Caki2 (cell line): Measurements from ENCODE around the gene CNTNAP2. TPM values are rescaled to one million over a fixed set of nuclear protein-coding genes. Genes with fewer than 3 reads are reported as not detected.

Source experiments
- DNase-seq: peaks from one replicate; pipeline ENCODE4 v3.0.0-alpha.2; 2015; ENCODE audit warnings: low read depth
- in situ Hi-C: cut with HindIII; loops from 2 replicates; pipeline ENCODE4 v1.10.0; 2016; ENCODE audit warnings: low sequenced_read_pairs, low pct_unique_long_range_greater_than_20kb, mixed read lengths
- total RNA-seq: library from RNA; depleted of rRNA; stranded (reverse); fragments of >200 nt; shearing (Covaris generic); gene quantifications from 2 replicates; pipeline ENCODE4 v1.2.3, GENCODE V29; 2014; ENCODE audit warnings: low replicate concordance

The CNTNAP2 gene
- total RNA-seq, 1 experiment from 2014 or later = not detected

DNA sequence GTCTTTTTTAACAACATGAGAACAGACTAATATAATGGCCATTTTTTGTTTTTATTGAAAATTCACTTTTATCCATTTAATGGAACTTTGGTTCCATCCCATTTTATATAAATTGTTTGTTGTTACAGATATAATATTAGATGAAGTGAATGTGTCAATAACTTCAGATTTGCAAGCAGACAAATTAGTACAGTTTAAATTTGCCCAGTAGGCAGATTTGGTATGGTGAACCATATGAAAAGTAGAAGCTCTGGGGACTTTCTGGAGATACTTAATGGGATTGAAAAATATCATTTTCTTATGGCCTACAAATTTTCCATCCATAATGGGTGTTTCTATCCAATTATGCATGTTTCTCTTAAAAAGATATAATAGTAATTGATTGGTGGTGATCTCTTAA is 1277.7 kb downstream of the CNTNAP2 start:
- in situ Hi-C loops = no loop called here
- DNase-seq = no peak

DNA sequence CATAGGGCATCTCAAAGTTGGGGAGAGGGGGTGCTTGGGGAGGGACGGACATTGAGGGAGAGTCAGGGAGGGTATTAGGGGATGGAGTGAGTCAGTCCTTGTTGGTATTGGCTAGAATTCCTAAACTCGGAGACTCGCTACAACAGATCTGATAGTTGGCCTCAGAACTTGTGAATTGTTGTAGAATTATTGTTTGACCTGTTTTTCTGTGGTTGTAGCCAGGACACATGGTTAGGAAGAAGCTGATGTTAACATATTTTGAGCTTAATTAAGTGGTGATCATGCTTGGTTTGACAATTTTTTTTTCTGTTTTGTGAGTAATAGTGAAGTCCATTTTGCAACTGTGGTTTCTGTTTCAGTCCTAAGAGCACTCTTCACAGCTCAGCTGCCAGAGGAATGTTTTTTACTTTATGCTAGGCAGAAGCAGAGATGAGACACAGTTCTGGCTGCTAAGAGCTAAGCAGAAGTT is 1283.7 kb downstream of the CNTNAP2 start:
- in situ Hi-C loops = no loop called here
- peak; percentile 1 for DNase-seq

DNA sequence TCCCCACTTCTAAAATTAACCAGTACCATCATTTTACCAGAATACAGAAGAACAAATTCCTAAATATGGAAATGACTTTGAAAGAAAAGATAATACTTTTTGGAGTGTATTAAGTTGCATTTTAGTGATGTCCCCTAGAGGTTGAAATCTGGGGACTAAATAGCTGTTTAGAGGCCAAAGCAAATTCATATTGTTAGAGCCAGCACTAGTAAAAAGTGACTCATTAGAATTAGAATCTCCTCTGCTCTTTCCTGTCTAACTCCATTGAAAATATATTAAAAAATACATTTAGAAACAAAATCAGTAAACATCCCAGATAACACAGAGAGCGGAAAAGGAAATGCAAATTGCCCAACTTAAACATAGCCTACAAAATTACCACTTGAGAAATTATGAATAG is 1284.3 kb downstream of the CNTNAP2 start:
- DNase-seq = no peak
- in situ Hi-C loops = no loop called here

DNA sequence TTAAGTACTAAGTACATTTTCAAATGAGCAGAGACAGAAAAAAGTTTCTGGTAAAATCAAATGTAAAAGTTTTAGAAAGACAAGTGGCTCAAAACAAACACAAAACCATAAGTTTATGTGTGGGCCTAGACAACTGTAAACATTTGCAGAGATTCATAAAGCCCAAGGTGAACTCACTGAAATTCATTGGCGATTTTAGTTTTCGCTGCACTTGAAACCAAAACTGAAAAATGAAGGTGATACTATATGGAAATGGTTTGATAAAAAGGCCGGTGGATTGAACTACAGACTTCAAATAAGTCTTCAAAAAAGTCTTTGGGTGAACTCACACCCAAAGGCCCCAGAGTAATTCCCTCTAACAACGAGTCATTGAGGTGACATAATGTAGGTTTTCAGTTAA is 1289.0 kb downstream of the CNTNAP2 start:
- no peak for DNase-seq
- in situ Hi-C loops = no loop called here

DNA sequence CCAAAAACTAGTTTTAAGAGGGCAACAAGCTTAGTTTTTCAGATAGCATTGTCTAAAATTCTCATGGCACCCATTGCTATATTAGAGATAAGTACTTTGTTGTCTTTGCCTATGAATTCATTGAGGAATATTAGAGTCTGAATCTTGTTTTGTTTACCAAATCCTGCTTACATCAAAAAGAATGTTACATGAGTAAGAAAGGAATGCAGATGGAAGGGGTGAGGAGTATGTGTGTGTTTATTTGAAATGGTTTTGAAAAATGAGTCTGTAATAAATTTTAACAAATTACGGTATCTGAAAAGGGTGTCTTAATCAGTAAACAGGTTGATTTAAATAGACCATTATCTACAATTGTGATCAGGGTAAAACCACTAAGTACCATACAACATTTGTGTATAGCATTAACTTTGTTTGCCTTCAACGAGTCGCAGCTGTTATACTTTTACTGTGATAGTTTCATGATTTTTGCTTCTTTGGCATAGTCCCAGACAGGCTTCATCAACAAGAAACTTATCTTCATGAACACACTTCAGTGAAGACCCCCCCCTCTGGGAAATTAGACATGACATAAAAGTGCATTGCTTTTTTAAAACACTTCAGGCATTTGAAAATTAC is 1290.0 kb downstream of the CNTNAP2 start:
- in situ Hi-C loops = no loop called here
- no peak for DNase-seq

DNA sequence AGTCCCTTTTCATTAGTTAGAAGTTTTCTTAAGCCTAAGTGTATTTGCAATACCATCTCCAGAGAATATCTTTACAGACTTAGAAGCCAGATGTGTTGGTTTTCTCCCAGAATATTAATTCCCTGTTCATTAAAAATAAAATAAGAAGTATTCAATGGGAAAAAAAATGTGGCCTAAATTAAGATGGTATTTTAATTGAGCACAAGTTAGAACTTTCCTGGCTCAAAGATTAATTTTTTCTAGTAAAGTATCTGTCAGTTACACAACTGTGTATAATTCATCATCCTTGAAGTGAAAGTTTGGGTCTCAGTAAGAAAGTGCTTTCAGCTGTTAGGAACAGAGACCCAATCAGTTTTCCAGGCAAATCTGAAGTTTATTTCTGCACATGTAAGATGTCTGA is 1294.5 kb downstream of the CNTNAP2 start:
- in situ Hi-C loops = no loop called here
- no peak for DNase-seq

DNA sequence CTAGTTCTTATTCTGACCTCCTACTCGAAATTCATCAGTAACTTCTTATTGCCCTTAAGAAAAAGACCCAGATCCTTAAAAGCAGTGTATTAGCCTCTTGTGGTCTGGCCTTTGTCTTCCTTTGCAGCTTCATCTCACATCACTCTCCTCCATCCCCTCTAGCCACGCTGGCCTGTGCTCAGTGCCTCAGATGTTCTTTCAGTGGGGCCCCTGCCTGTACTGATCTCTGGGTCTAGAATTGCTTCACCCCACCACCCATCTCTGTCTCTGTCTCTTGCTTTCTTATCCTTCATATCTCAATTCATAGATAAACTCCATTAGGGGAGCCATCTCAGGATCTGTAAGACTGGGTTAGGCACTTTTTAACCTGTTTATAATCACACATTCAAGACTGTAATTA is 1295.5 kb downstream of the CNTNAP2 start:
- DNase-seq = no peak
- in situ Hi-C loops = no loop called here

DNA sequence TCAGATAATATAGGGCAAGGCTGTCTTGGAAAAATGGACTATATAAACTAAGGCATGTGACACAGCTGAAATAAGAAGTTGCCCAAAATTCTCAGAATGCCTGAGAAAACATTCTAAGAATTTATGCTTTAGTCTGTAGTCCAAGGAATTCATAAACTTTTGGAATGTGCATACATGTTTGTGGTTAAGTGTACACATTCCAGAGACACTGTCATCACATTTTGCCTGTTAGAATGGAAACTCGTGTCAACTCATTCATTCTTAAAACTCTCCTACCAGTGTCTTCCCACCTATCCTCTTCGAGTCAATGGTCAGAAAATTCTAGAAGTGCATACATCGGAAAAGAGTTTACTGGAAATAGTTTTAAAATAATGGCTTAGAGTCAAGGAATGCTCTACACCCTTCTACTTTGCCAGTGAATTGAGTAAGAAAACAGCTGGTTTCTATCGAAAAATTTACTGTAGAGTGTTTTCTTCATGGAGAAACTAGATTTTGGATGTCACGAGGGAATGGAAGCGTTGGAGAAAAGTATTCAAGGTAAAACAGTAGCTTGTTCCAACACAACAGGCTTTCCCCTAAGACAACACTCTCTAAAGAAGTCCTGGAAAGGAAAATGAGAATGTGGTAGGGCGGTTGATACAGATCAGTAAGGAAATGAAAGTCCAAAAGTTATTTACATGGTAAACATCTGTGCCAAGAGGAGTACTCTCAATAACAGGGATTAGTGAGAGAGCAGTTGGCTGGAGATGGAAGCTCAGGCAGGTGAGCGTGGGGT is 1296.4 kb downstream of the CNTNAP2 start:
- in situ Hi-C loops = no loop called here
- peak; percentile 15 for DNase-seq

DNA sequence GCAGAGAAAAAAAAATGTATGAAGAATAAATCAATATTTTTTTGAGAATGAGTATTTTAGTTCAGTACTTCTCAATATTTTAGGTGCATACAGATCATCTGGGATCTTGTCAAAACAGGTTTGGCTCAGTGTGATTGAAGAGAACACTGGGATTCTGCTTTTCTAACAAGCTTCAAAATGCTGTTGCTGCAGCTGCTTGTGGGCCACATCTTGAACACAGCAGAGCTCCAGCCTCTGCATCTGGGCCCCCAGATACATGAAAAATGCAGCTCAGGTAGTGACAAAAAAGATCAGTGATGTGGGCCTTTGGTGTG is 1296.9 kb downstream of the CNTNAP2 start:
- in situ Hi-C loops = no loop called here
- no peak for DNase-seq

DNA sequence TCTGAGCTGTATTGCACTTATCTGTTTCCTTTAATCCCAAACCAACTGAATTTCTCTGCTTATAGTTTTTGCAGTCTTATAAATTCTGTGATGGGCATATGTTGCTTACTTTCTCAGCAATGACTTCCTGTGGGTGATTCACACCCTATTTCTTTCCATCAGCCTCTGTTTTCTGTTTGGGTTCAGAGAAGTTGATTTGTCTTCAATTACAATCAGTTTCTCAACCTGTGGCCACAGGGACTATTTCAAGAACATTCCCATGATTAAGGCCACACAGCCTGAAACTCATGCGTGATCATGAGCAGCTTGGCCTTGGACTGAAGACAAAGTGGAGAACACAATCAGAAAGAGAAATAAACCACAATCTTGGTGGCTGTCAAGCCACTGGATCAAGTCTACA is 1299.4 kb downstream of the CNTNAP2 start:
- in situ Hi-C loops = no loop called here

DNA sequence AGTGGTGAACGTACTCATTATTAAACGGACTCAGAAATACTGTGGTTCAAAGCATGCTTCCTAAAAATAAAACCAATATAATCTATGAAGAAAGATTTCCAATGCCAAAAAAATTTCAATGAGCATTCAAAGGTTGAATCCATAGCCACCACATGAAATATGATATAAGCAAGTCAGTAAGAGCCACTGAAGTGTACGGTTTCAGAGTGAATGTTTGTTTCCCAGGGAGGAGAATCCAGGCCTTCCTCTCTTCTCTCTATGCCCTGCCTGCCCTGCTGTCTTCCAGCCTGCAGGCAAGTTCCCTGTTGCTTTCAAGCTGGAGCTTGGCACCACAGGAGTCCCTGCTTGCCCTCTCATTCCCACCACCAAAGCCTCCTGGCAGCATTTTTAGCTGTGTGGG is 1302.4 kb downstream of the CNTNAP2 start:
- in situ Hi-C loops = no loop called here

More for the DNA sequence above, 1299.4 kb downstream of the CNTNAP2 start:
- no peak for DNase-seq

DNA sequence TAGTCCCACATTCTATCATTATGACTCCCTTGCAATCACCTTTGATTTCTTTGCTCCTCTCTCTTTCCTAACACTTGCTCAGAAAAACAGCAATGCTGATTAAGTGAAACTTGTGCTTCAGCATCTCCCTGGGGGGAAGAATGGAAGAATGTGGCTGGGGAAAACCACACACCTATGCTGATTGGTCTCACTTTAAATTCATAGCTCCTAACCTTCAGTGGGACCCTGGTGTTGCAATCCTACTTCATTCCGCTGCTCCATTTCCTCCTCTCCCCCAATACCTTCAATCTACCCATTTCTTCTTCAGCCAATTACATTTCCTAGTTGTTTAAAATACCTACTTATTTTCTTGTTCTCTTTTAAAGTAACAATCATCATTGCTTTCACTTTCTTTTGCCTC is 1307.3 kb downstream of the CNTNAP2 start:
- in situ Hi-C loops = no loop called here
- no peak for DNase-seq

More for the DNA sequence above, 1302.4 kb downstream of the CNTNAP2 start:
- no peak for DNase-seq

DNA sequence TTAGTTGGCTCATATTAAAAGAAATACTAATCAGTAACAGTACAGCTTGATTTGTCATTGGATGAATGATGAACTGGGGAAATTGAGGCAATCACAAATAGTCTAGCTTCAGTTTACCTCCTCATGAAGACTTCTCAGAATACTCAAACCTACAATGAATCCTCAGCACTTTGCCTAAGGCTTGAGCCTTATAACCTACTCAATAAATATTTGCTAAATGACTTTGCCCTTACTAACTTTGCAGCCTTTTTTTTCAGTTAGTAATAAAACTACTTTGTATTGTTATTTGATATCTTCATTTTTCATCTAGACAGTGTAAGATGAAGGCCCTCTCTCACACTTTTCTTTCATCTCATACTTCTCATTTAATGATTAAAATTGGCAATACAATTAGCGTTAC is 1311.5 kb downstream of the CNTNAP2 start:
- DNase-seq = no peak
- in situ Hi-C loops = no loop called here

DNA sequence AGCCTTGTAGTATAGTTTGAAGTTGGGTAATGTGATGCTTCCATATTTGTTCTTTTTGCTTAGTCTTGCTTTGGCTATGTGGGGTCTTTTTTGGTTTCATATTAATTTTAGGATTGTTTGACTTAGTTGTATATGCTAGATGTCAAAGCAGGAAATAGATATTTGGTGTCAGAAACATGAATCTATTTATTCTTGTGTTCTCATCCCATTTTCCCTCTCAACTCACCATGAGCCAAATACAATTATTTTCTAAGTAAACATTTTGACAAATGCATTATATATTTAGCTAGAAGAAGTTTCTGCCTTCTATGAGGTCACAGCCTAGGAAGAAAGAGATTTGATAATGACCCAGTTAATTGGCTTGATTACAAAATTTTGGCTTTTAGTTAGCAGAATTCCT is 1313.4 kb downstream of the CNTNAP2 start:
- DNase-seq = no peak
- in situ Hi-C loops = no loop called here

DNA sequence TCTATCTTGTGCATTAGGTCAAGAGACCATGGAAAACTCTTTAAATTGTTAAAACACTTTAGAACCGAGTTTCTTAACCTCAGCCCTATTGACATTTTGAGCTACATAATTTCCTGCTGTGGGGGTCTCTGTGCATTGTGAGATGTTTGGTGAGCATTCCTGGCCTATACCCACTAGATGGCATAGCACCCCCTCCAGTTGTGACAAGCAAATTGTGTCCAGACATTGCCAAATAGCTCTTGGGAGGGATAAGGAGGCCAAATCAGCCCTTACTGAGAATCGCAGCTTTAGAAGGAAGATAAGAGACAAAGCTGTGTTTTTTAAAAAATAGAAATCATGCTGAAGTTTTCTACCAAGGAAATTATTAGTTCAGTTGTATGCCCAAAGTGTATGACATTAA is 1315.5 kb downstream of the CNTNAP2 start:
- DNase-seq = no peak
- in situ Hi-C loops = no loop called here

DNA sequence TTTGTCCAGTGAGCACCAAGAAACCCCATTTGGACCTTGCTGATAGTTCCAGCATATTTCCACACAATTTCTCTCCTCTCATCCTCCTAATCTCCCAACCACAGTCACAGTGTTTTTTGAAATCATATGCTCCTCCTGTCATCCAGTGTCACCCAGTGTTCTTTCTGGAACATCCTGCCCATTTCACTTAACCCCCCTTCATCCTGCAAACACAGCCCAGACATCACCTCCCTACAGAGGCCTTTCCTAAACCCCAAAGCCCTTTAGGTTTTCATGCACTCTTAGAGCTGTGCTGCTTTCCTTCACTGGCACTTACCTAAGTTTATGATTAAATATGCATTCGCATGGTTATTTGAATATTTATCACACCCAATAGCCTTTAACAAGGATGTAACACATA is 1316.0 kb downstream of the CNTNAP2 start:
- no peak for DNase-seq
- in situ Hi-C loops = no loop called here

DNA sequence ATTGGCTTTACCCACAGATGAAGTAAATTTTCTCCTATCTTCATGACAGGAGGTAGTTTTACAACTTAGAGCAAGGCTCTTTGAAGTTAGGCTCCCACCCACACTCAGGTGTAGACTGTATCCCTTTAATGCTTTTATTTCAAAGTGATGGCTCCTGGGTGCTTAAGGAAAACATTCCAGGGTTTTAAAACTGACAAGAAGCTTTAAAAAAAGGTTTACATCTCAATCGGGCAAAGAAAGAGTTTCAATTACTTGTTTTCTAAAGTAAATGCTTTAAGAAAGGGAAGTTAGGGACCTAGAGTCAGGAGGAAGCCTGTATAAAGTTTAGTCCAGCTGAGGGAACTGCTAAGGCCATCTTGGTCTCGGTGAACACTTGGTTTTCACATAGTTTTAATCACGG is 1320.1 kb downstream of the CNTNAP2 start:
- in situ Hi-C loops = no loop called here
- DNase-seq = no peak

DNA sequence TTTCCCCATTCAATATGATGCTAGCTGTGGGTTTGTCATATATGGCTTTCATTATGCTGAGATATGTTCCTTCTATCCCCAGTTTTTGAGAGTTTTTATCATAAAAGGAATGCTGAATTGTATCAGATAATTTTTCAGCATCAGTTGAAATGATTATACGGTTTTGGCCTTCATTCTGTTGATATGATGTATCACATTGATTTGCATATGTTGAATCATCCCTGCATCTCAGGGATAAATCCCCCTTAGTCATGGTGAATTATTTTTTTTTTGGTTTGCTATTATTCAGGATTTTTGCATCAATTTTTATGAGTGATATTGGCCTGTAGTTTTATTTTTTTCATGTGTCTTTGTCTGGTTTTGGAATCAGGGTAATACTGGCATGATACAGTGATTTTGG is 1321.6 kb downstream of the CNTNAP2 start:
- peak; percentile 10 for DNase-seq
- in situ Hi-C loops = no loop called here

DNA sequence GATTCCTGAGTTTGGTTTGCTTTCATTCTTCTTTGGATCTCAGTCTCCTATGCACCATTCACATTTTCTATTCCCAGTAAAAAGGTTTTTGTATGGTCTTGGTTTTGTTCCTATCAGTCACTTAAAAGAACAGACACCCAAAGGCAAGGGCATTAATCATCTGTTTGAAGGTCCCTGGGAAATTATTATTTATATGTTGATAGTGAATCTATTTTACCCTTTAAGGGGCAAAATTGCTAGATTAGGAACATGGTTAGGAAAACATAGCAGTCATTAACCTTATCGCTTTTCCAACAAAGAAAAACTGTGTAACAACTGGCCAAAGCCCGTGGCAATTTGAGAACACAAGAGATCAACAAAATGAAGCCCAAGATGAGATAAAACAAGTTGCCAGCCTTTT is 1327.3 kb downstream of the CNTNAP2 start:
- in situ Hi-C loops = no loop called here
- DNase-seq = no peak

DNA sequence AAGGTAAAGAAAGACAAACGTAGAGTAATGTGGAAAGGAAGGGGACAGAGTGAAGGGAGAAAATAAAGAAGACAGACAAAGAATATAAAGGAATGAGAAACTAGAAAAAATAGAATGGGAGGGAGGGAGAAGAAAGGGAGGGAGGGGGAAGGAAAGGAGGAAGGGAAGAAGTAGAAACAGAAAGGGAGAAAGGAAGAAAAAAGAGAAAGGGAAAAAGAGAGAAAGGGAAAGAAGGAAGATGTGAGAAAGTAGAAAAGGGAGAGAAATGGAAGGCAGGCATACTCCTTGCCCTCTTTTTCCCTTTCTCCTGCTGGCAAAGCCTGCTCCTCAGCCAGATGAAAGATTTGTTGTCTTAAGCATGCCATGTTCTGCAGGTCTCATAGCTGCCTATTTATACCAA is 1336.2 kb downstream of the CNTNAP2 start:
- DNase-seq = no peak
- in situ Hi-C loops = no loop called here
